ENCODE measurements around the gene RIMBP3C.

DNA sequence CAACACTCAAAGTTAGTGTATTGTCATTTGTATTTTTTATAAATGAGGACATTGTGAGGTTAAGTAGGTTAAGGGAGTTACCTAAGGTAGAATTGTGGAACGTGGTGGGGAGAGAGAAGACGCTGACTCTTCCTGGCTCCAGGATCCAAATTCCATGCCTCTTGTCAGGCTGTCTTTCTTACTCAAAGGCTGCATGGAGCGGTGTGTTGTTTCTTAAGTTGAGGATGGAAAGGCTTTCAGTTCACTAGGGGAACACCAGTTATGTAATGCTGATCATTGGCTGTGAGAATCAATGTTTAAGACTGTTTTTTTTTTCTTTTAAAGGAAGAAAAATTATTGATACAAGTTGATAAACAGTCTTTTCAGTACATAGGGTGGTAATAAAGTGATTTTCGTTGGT is 19.1 kb upstream of the RIMBP3C start:
- TF ChIP-seq, protein P1, sequence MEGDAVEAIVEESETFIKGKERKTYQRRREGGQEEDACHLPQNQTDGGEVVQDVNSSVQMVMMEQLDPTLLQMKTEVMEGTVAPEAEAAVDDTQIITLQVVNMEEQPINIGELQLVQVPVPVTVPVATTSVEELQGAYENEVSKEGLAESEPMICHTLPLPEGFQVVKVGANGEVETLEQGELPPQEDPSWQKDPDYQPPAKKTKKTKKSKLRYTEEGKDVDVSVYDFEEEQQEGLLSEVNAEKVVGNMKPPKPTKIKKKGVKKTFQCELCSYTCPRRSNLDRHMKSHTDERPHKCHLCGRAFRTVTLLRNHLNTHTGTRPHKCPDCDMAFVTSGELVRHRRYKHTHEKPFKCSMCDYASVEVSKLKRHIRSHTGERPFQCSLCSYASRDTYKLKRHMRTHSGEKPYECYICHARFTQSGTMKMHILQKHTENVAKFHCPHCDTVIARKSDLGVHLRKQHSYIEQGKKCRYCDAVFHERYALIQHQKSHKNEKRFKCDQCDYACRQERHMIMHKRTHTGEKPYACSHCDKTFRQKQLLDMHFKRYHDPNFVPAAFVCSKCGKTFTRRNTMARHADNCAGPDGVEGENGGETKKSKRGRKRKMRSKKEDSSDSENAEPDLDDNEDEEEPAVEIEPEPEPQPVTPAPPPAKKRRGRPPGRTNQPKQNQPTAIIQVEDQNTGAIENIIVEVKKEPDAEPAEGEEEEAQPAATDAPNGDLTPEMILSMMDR (optimal IDR thresholded peaks at IDR 0.05 in 1 of 3, IDR thresholded peaks at IDR 0.05 in 1 of 3, conservative IDR thresholded peaks at IDR 0.05 in 1 of 3; ENCODE audit: extremely low read depth in 1 of 3, insufficient read depth in 2 of 3, low read length in 3 of 3) = no peak
- no peak for TF ChIP-seq EZH2 (IDR thresholded peaks at IDR 0.05; ENCODE audit: low read length)
